Heart left ventricle (tissue), 13 donors: Measurements from ENCODE around the gene CNOT4.

Source experiments
- CTCF ChIP-seq, 12 donors: fragments of 200-600 bp; sonication (generic) in 4 of 12; IDR thresholded peaks; one replicate each; pipeline versions ENCODE4 v1.5.0 to v1.8.0; 2018 to 2022; ENCODE audit warnings: antibody characterized with exemption in 12 of 12, mild to moderate bottlenecking in 5 of 12
- POLR2A ChIP-seq, 2 donors: fragments of 450-650 bp; IDR thresholded peaks; one replicate each; pipeline ENCODE4 v1.6.1; 2017; ENCODE audit warnings: antibody characterized with exemption in 2 of 2, mild to moderate bottlenecking in 2 of 2, moderate library complexity in 2 of 2
- donor health status: ischemic (EF 13 %, LVEDD 7.1; RV severe dilation, severe dysfunction).
- donor health status: DM: no; HTN: yes; CAD: no.
- donor health status: DM: no; HTN: no; CAD: no.
- donor health status: ischemic (EF 25% LVEDD 6.9; RV normal size, moderate dysfunction).
- donor health status: ischemic (EF 25% LVEDD 5.7; RV mildly dilated, moderate dysfunction).
- donor health status: ischemic (EF 35%, LVEDD 5.7; RV mildly dilated, moderate dysfunction).
- donor health status: nonischemic (EF 11% LVEDD 7.7; RV severe dilation, severe dysfunction).
- donor health status: DM: yes; HTN: yes; CAD: no.
- donor health status: PGD.
- donor health status: ischemic (EF 29% LVEDD 5.4; RV normal size, mild dysfunction).
- donor health status: nonischemic (EF 23%, LVEDD 6.1; RV moderate dilation, normal function).

- no peak for TF ChIP-seq CTCF (IDR thresholded peaks at IDR 0.05)
- no peak for TF ChIP-seq POLR2A (IDR thresholded peaks at IDR 0.05)
Observed at GRCh38 chr7:135390829-135391228, 119.1 kb downstream of the CNOT4 start.
